Measurements from ENCODE around the gene XYLT1. TPM values are rescaled to one million over a fixed set of nuclear protein-coding genes. Genes with fewer than 3 reads are reported as not detected.

The XYLT1 gene
- total RNA-seq, 1 experiment from 2014 or later = 1.7 TPM

DNA sequence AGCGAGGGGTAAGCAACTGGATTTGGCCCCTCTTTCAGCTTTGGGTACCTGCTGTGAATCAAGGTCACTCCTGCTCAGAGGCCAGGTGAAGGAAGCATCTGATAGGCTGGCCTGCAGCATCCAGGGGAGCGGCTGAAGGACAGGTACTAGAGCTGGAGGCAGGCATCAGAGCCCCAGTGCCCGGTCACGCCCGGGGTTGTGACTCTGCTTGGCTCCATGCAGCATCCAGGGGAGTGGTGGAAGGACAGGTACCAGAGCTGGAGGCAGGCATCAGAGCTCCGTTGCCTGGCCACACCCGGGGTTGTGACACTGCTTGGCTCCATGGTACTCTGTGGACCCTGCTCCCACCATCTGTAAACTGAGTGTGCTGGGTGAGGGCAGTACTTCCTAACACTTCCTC lies 189.7 kb downstream of the XYLT1 start:
- intact Hi-C loops (cut with micrococcal nuclease; ENCODE audit: unreplicated experiment) = no loop called here

DNA sequence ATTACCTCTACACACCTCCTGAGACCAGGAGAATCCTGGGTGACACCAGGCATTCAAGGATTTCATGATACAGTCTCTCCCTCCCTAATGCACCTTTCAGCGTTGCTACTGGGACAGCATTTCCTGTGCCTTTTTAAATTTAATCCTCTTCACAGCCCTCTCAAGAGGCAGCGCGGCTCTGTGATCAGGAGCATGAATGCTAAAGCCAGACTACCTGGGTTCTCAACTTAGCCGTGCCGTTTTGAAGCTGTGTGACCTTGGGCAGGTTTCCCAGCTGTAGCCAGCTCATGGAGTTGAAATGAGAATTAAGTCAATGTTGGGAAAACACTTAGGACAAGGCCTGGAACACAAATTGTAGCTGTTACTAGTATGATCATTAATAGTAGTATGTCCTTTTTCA lies 191.8 kb downstream of the XYLT1 start:
- H3K9me2 ChIP-seq (ENCODE audit: insufficient read depth) = no peaks in the 10 kb centered on the region
- no TSS peak for BruUV-seq (replicated peaks)
- no peaks in the 10 kb centered on the region for H3K36me3 ChIP-seq (ENCODE audit: low read depth)
- no peaks in the 10 kb centered on the region for H3K79me2 ChIP-seq (ENCODE audit: low read depth)
- H3F3A ChIP-seq (ENCODE audit: insufficient read depth, low read depth) = no peaks in the 10 kb centered on the region
- CTCF ChIA-PET = no interaction called here
- no peak overlapping the region for H3K4me3 ChIP-seq
- H3K4me1 ChIP-seq (replicated peaks; ENCODE audit: insufficient read depth) = no peaks in the 10 kb centered on the region
- no peaks in the 10 kb centered on the region for H4K20me1 ChIP-seq (ENCODE audit: insufficient read depth)
- H3K4me2 ChIP-seq = no peak overlapping the region
- H2AFZ ChIP-seq = no peak overlapping the region
- H3K9me3 ChIP-seq (ENCODE audit: insufficient read depth, low read depth) = no peaks in the 10 kb centered on the region
- DNase-seq = no peak
- H3K27ac ChIP-seq = no peak overlapping the region
- TF ChIP-seq EZH2 (IDR thresholded peaks at IDR 0.05; ENCODE audit: low read depth) = no peak
- TF ChIP-seq, protein P1, sequence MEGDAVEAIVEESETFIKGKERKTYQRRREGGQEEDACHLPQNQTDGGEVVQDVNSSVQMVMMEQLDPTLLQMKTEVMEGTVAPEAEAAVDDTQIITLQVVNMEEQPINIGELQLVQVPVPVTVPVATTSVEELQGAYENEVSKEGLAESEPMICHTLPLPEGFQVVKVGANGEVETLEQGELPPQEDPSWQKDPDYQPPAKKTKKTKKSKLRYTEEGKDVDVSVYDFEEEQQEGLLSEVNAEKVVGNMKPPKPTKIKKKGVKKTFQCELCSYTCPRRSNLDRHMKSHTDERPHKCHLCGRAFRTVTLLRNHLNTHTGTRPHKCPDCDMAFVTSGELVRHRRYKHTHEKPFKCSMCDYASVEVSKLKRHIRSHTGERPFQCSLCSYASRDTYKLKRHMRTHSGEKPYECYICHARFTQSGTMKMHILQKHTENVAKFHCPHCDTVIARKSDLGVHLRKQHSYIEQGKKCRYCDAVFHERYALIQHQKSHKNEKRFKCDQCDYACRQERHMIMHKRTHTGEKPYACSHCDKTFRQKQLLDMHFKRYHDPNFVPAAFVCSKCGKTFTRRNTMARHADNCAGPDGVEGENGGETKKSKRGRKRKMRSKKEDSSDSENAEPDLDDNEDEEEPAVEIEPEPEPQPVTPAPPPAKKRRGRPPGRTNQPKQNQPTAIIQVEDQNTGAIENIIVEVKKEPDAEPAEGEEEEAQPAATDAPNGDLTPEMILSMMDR (conservative IDR thresholded peaks at IDR 0.05) = no peak
- POLR2A ChIA-PET (ENCODE audit: unreplicated experiment) = no interaction called here
- intact Hi-C loops (cut with micrococcal nuclease; ENCODE audit: unreplicated experiment) = no loop called here
- peaks cover 12% of the 10 kb centered on the region; the same call in 1 of the 2 replicates for H3K27me3 ChIP-seq (ENCODE audit: insufficient read depth, low read depth)

More for the DNA sequence above, 189.7 kb downstream of the XYLT1 start:
- Histone ChIP-seq H3K79me2 (ENCODE audit: low read depth) (no peaks in the 10 kb centered on the region), H3K4me3 (no peak overlapping the region), H2AFZ (no peak overlapping the region), H3K27ac (no peak overlapping the region), H4K20me1 (ENCODE audit: insufficient read depth) (no peaks in the 10 kb centered on the region), H3K4me2 (no peak overlapping the region), H3F3A (ENCODE audit: insufficient read depth, low read depth) (no peaks in the 10 kb centered on the region), H3K9me2 (ENCODE audit: insufficient read depth) (no peaks in the 10 kb centered on the region), H3K9me3 (ENCODE audit: insufficient read depth, low read depth) (no peaks in the 10 kb centered on the region), H3K36me3 (ENCODE audit: low read depth) (no peaks in the 10 kb centered on the region), H3K4me1 (replicated peaks; ENCODE audit: insufficient read depth) (no peaks in the 10 kb centered on the region), H3K27me3 (ENCODE audit: insufficient read depth, low read depth) (peaks cover 12% of the 10 kb centered on the region; the same call in 1 of the 2 replicates)
- DNase-seq = no peak
- CTCF ChIA-PET = no interaction called here
- POLR2A ChIA-PET (ENCODE audit: unreplicated experiment) = no interaction called here
- no peak for TF ChIP-seq EZH2 (IDR thresholded peaks at IDR 0.05; ENCODE audit: low read depth)
- TF ChIP-seq, protein P1 (conservative IDR thresholded peaks at IDR 0.05) = no peak
- BruUV-seq (replicated peaks) = no TSS peak

DNA sequence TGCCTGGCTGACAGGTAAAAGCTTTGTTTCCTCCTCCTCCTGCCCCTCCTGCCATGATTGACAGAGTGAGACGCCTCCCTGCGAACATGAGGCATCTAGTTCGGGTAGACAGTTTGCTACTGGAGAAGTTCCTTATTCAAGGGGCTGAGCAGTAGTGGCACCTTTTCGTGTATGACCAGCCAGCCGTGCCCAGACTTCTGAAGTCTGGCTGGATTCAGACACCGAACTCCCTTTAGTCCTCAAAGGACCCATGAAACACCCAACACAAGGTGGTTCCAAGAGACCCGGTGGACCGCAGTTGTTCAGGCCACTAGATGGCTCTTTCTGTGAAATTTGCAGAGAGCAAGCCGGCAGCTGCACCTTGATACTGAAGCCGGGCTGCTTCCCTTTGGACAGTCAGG lies 192.8 kb downstream of the XYLT1 start:
- Histone ChIP-seq H3K4me1 (replicated peaks; ENCODE audit: insufficient read depth) (no peaks in the 10 kb centered on the region), H3K4me3 (no peak overlapping the region), H2AFZ (no peak overlapping the region), H3K9me2 (ENCODE audit: insufficient read depth) (no peaks in the 10 kb centered on the region), H4K20me1 (ENCODE audit: insufficient read depth) (no peaks in the 10 kb centered on the region), H3F3A (ENCODE audit: insufficient read depth, low read depth) (no peaks in the 10 kb centered on the region), H3K9me3 (ENCODE audit: insufficient read depth, low read depth) (no peaks in the 10 kb centered on the region), H3K79me2 (ENCODE audit: low read depth) (no peaks in the 10 kb centered on the region), H3K4me2 (no peak overlapping the region), H3K27me3 (ENCODE audit: insufficient read depth, low read depth) (0 out of 2 replicates have a peak, but pooled peaks cover 3% of the 10 kb centered on the region), H3K27ac (no peak overlapping the region), H3K36me3 (ENCODE audit: low read depth) (no peaks in the 10 kb centered on the region)
- no TSS peak for BruUV-seq (replicated peaks)
- CTCF ChIA-PET = no interaction called here
- no peak for DNase-seq
- intact Hi-C loops (cut with micrococcal nuclease; ENCODE audit: unreplicated experiment) = no loop called here
- POLR2A ChIA-PET (ENCODE audit: unreplicated experiment) = no interaction called here
- TF ChIP-seq, protein P1 (conservative IDR thresholded peaks at IDR 0.05) = no peak
- TF ChIP-seq EZH2 (IDR thresholded peaks at IDR 0.05; ENCODE audit: low read depth) = no peak

Data from PC-9 (cell line).